ENCODE measurements around the gene GAGE12J.
"Not testable (repeated sequence)": the region's sequence is repeated elsewhere in the genome, so short reads cannot be mapped to it uniquely, and the experiment has no call there.

GAGE12J gene

DNA sequence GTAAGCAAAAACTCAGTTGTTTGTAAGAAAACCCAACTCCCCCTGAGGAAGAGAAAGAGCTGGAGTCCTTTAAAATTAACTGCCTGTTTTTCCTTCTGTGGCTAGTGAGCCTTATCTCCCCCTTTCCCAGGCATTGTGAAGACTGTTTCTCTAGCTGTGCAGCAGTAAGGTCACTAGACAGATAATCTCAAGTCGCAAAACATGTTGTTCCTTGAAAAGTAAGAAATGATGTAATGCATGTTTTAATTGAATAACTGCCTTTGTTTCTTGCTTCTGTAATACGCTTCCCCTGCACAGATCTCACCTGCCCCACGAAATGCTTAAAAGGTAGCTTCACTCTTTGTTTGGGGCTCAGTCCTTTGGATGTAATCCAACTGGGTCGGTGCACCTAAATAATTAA, 5.8 kb upstream of the GAGE12J start:
- H3K9me3 ChIP-seq (ENCODE audit: control insufficient read depth, insufficient read depth, low read depth, low read length): no peaks in the 10 kb centered on the region
- H3K27ac ChIP-seq (ENCODE audit: extremely low read depth, low read depth, low read length): no peak overlapping the region
- no peaks in the 10 kb centered on the region for H3K36me3 ChIP-seq (ENCODE audit: control insufficient read depth in 2 of 2, insufficient read depth in 1 of 2, low read length in 2 of 2)
- ChIA-PET POLR2A (no interaction called here), CTCF (no interaction called here)
- no peak for TF ChIP-seq ZNF121 (tag by site-specific recombination; IDR thresholded peaks at IDR 0.05)
- H3K4me1 ChIP-seq (ENCODE audit: control insufficient read depth, insufficient read depth, low read length): no peaks in the 10 kb centered on the region
- no peak overlapping the region for H3K4me3 ChIP-seq (ENCODE audit: low read depth, low read length)

DNA sequence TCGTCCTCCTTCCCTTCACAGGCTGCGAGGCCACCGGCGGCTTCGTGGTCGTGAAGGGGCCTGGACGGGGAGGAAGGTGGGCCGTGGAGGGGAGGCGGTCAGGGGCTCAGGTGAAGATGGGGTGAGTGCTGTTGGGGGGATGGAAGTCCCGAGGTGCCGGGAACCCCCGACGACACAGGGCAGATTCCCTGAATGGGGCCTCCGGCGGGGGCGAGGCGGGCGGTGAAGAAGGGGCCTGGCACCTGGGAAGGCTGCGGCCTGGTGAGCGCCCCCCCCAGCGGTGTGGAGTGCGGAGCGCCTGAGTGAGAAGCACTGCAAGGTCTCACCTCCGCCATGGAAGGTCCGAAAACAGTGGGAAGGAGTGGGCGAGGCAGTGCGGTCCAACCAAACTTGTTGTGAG, 429 bp downstream of the GAGE12J start:
- POLR2A ChIA-PET: not testable (repeated sequence)

DNA sequence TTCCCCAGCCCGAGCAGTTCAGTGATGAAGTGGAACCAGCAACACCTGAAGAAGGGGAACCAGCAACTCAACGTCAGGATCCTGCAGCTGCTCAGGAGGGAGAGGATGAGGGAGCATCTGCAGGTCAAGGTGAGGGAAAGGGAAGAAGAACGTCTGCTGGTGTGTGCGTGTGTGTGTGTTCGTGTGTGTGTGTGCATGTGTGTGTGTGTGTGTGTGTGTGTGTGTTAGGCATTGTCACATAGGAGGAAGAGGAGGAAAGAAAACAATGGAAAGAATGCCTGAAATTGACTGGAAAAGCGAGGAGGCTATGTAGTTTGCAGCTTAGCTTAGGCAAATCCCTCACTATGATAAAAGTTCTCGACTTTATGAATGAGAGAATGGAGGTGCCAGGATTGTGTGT, 1.9 kb downstream of the GAGE12J start:
- POLR2A ChIA-PET; H3K9me3 ChIP-seq (ENCODE audit: control insufficient read depth, insufficient read depth, low read depth, low read length); H3K27ac ChIP-seq (ENCODE audit: extremely low read depth, low read depth, low read length); H3K4me3 ChIP-seq (ENCODE audit: low read depth, low read length); CTCF ChIA-PET; H3K4me1 ChIP-seq (ENCODE audit: control insufficient read depth, insufficient read depth, low read length); H3K36me3 ChIP-seq (ENCODE audit: control insufficient read depth in 2 of 2, insufficient read depth in 1 of 2, low read length in 2 of 2): not testable (repeated sequence)

More for the DNA sequence above, 429 bp downstream of the GAGE12J start:
- H3K4me3 ChIP-seq (ENCODE audit: low read depth, low read length); H3K4me1 ChIP-seq (ENCODE audit: control insufficient read depth, insufficient read depth, low read length); H3K36me3 ChIP-seq (ENCODE audit: control insufficient read depth in 2 of 2, insufficient read depth in 1 of 2, low read length in 2 of 2); CTCF ChIA-PET; H3K27ac ChIP-seq (ENCODE audit: extremely low read depth, low read depth, low read length); H3K9me3 ChIP-seq (ENCODE audit: control insufficient read depth, insufficient read depth, low read depth, low read length): not testable (repeated sequence)

DNA sequence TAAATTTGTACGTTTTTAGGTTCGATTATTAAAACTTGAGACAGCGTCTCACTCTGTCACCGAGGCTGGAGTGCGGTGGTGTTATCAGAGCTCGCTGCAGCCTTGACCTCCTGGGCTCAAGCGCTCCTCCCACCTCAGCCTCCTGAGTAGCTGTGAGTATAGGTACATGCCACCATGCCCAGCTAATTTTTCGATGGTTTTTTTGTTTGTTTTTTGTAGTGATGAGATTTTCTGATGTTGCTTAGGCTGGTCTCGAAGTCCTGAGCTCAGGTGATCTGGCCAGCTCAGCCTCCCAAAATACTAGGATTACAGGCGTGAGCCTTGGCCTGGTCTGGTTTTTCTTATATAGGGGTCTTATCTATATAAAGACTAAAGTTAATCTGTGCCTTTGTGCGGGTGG, 8.6 kb downstream of the GAGE12J start:
- POLR2A ChIA-PET; H3K4me1 ChIP-seq (ENCODE audit: control insufficient read depth, insufficient read depth, low read length); H3K36me3 ChIP-seq (ENCODE audit: control insufficient read depth in 2 of 2, insufficient read depth in 1 of 2, low read length in 2 of 2); H3K27ac ChIP-seq (ENCODE audit: extremely low read depth, low read depth, low read length); H3K4me3 ChIP-seq (ENCODE audit: low read depth, low read length); CTCF ChIA-PET; H3K9me3 ChIP-seq (ENCODE audit: control insufficient read depth, insufficient read depth, low read depth, low read length): not testable (repeated sequence)

DNA sequence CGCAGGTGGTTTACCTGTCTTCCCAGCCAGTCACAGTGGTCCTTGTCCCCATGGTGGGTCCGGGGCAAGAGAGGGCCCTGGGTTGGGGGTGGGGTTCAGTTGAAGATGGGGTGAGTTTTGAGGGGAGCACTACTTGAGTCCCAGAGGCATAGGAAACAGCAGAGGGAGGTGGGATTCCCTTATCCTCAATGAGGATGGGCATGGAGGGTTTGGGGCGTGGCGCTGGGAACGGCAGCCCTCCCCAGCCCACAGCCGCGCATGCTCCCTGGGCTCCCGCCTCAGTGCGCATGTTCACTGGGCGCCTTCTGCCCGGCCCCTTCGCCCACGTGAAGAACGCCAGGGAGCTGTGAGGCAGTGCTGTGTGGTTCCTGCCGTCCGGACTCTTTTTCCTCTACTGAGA, 9.4 kb downstream of the GAGE12J start, which contains the start of gene GAGE13:
GAGE13 (plus strand) TSS at position 301 of the 400 bp plus-strand sequence. CDS start 1,156 bp downstream, outside the sequence.
- H3K36me3 ChIP-seq (ENCODE audit: control insufficient read depth in 2 of 2, insufficient read depth in 1 of 2, low read length in 2 of 2); H3K9me3 ChIP-seq (ENCODE audit: control insufficient read depth, insufficient read depth, low read depth, low read length); H3K4me3 ChIP-seq (ENCODE audit: low read depth, low read length); H3K27ac ChIP-seq (ENCODE audit: extremely low read depth, low read depth, low read length); POLR2A ChIA-PET; H3K4me1 ChIP-seq (ENCODE audit: control insufficient read depth, insufficient read depth, low read length); CTCF ChIA-PET: not testable (repeated sequence)

DNA sequence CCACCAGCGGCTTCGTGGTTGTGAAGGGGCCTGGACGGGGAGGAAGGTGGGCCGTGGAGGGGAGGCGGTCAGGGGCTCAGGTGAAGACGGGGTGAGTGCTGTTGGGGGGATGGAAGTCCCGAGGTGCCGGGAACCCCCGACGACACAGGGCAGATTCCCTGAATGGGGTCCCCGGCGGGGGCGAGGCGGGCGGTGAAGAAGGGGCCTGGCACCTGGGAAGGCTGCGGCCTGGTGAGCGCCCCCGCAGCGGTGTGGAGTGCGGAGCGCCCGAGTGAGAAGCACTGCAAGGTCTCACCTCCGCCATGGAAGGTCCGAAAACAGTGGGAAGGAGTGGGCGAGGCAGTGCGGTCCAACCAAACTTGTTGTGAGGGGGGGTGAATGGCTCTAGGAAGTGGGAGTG, 10.0 kb downstream of the GAGE12J start:
- H3K36me3 ChIP-seq (ENCODE audit: control insufficient read depth in 2 of 2, insufficient read depth in 1 of 2, low read length in 2 of 2); CTCF ChIA-PET; H3K4me1 ChIP-seq (ENCODE audit: control insufficient read depth, insufficient read depth, low read length); H3K4me3 ChIP-seq (ENCODE audit: low read depth, low read length); H3K9me3 ChIP-seq (ENCODE audit: control insufficient read depth, insufficient read depth, low read depth, low read length); POLR2A ChIA-PET; H3K27ac ChIP-seq (ENCODE audit: extremely low read depth, low read depth, low read length): not testable (repeated sequence)

DNA sequence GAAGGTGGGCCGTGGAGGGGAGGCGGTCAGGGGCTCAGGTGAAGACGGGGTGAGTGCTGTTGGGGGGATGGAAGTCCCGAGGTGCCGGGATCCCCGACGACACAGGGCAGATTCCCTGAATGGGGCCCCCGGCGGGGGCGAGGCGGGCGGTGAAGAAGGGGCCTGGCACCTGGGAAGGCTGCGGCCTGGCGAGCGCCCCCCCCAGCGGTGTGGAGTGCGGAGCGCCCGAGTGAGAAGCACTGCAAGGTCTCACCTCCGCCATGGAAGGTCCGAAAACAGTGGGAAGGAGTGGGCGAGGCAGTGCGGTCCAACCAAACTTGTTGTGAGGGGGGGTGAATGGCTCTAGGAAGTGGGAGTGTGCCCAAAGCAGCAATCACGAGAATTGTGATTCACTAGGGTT, 19.6 kb downstream of the GAGE12J start:
- H3K4me1 ChIP-seq (ENCODE audit: control insufficient read depth, insufficient read depth, low read length); CTCF ChIA-PET; H3K36me3 ChIP-seq (ENCODE audit: control insufficient read depth in 2 of 2, insufficient read depth in 1 of 2, low read length in 2 of 2); POLR2A ChIA-PET; H3K9me3 ChIP-seq (ENCODE audit: control insufficient read depth, insufficient read depth, low read depth, low read length); H3K27ac ChIP-seq (ENCODE audit: extremely low read depth, low read depth, low read length); H3K4me3 ChIP-seq (ENCODE audit: low read depth, low read length): not testable (repeated sequence)

DNA sequence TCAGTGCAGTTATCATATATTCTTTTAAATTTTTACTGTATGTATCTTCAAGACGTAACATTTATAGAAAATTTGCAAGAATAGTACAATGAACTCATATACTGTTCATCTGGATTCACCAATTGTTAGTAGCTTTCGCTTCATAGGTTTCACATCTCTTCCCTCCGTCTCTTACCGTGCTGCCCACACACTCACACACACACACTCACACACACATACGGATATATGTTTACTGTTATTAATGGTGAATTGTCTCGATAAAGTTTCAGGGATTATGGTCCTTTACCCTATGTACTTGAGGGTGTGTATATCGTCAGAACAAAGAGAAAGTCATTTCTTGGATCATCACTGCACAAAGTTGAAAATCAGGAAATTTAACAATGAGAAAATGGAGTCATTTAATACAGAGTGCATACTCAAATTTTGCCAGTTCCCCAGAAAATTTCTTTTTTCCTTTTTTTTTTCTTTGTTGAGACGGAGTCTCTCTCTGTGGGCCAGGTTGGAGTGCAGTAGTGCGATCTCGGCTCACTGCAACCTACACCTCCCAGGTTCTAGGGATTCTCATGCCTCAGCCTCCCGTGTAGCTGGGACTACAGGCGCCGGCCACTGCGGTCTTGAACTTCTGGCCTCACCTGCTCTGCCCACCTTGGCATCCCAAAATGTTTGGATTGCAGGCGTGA, 22.8 kb downstream of the GAGE12J start:
- H3K4me1 ChIP-seq (ENCODE audit: control insufficient read depth, insufficient read depth, low read length); POLR2A ChIA-PET; H3K4me3 ChIP-seq (ENCODE audit: low read depth, low read length); CTCF ChIA-PET; H3K36me3 ChIP-seq (ENCODE audit: control insufficient read depth in 2 of 2, insufficient read depth in 1 of 2, low read length in 2 of 2); H3K27ac ChIP-seq (ENCODE audit: extremely low read depth, low read depth, low read length); H3K9me3 ChIP-seq (ENCODE audit: control insufficient read depth, insufficient read depth, low read depth, low read length): not testable (repeated sequence)

DNA sequence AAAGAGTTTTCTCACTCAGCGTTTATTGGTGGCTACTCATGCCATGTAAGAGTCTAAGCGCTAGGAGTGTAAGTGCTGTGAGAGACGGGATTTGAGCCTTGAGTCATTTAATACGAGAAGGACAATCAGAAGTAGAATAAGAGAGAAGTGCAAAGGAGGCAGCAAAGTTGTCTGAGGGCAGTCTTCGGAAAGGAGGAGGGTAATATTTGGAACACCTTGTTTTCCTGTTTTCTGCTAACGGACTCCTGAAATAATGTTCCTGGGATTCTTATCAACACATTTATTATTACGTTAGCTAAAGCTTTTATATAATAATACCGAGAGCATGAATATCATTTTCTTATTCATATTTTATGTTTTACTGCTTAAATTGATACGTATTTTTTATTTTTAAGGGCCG, 23.6 kb downstream of the GAGE12J start:
- H3K4me1 ChIP-seq (ENCODE audit: control insufficient read depth, insufficient read depth, low read length); H3K27ac ChIP-seq (ENCODE audit: extremely low read depth, low read depth, low read length); H3K9me3 ChIP-seq (ENCODE audit: control insufficient read depth, insufficient read depth, low read depth, low read length); POLR2A ChIA-PET; H3K36me3 ChIP-seq (ENCODE audit: control insufficient read depth in 2 of 2, insufficient read depth in 1 of 2, low read length in 2 of 2); CTCF ChIA-PET; H3K4me3 ChIP-seq (ENCODE audit: low read depth, low read length): not testable (repeated sequence)

DNA sequence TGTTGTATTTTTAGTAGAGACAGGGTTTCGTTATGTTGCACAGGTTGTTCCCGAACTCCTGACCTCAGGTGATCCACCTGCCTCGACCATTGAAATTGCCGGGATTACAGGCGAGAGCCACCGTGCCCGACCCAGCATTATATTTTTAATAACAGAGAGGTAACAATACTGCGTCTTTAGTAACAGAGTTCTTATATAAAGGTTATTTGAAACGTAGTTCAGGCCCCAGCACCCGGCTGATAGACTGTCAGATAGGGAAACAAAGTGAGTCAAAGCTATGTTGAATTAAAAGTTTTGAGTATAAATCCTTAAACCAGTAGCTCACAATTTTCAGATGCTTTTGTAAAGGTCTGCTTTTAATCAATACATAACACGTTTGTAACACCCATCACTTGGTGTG, 24.3 kb downstream of the GAGE12J start:
- H3K27ac ChIP-seq (ENCODE audit: extremely low read depth, low read depth, low read length); POLR2A ChIA-PET; H3K36me3 ChIP-seq (ENCODE audit: control insufficient read depth in 2 of 2, insufficient read depth in 1 of 2, low read length in 2 of 2); H3K4me1 ChIP-seq (ENCODE audit: control insufficient read depth, insufficient read depth, low read length); H3K9me3 ChIP-seq (ENCODE audit: control insufficient read depth, insufficient read depth, low read depth, low read length); H3K4me3 ChIP-seq (ENCODE audit: low read depth, low read length); CTCF ChIA-PET: not testable (repeated sequence)

Data from HEK293 (cell line).